GM12865 (cell line): ENCODE data around the gene DCTN5.
"Not testable (repeated sequence)": the region's sequence is repeated elsewhere in the genome, so short reads cannot be mapped to it uniquely, and the experiment has no call there.

Source experiments
- DNase-seq: peaks from one replicate; pipeline ENCODE4 v3.0.0; 2010; ENCODE audit warnings: low read depth
- H3K4me3 ChIP-seq: 2 replicates; pipeline ENCODE4 v1.5.1; 2011; ENCODE audit warnings: mild to moderate bottlenecking, low read depth, low read length, control low read depth
- CTCF ChIP-seq: IDR thresholded peaks from 2 replicates; pipeline ENCODE4 v1.5.1; 2011; ENCODE audit warnings: low read length, control low read depth, low read depth, inconsistent platforms; ENCODE audit not compliant: insufficient read depth; ENCODE audit errors: missing control alignments

The DCTN5 gene

GRCh38 chr16:23711785-23712184, 70.5 kb downstream of the DCTN5 start:
- DNase-seq: no peak
- no peak overlapping the region for H3K4me3 ChIP-seq
- no peak for TF ChIP-seq CTCF

GRCh38 chr16:23712976-23713375, 71.7 kb downstream of the DCTN5 start, which contains the start of gene ERN2:
TSS of gene ERN2 (minus strand) at chr16:23713222. CDS start at chr16:23713187, 35 bp downstream.
- no peak for TF ChIP-seq CTCF
- DNase-seq: no peak
- no peak within 1 kb of the TSS for H3K4me3 ChIP-seq

- no peak for DNase-seq
- TF ChIP-seq CTCF: no peak
- H3K4me3 ChIP-seq: no peak overlapping the region
Measured at GRCh38 chr16:23716484-23716883, 75.2 kb downstream of the DCTN5 start.

- not testable (repeated sequence) for DNase-seq, H3K4me3 ChIP-seq
Measured at GRCh38 chr16:23722613-23723240, 81.5 kb downstream of the DCTN5 start.

GRCh38 chr16:23724096-23724784, 83.0 kb downstream of the DCTN5 start:
- DNase-seq: no peak
- no peak for TF ChIP-seq CTCF
- H3K4me3 ChIP-seq: no peak overlapping the region

- H3K4me3 ChIP-seq: no peak overlapping the region
- DNase-seq: no peak
- TF ChIP-seq CTCF: no peak
Measured at GRCh38 chr16:23724785-23725131, 83.5 kb downstream of the DCTN5 start.

- TF ChIP-seq CTCF: no peak
- DNase-seq: no peak
- no peak overlapping the region for H3K4me3 ChIP-seq
Measured at GRCh38 chr16:23726710-23727109, 85.4 kb downstream of the DCTN5 start.
